Muscle of leg (tissue), 11 donors: ENCODE measurements around the gene NRG2. TPM values are rescaled to one million over a fixed set of nuclear protein-coding genes. Genes with fewer than 3 reads are reported as not detected.
A peak's percentile ranks its signal among the peaks of the same experiment; 100 is the strongest.

Source experiments
- DNase-seq: peaks from one replicate; pipeline ENCODE4 v3.0.0; 2013
- H3K27ac ChIP-seq: one replicate; pipeline ENCODE4 v1.5.1; 2013; ENCODE audit warnings: mild to moderate bottlenecking, low read length, control low read depth
- H3K27me3 ChIP-seq: one replicate; pipeline ENCODE4 v1.6.1; 2013; ENCODE audit warnings: low read length; ENCODE audit not compliant: control insufficient read depth, insufficient read depth
- H3K36me3 ChIP-seq: one replicate; pipeline ENCODE4 v1.6.1; 2013; ENCODE audit warnings: low read length; ENCODE audit not compliant: control insufficient read depth, insufficient read depth
- H3K4me1 ChIP-seq: one replicate; pipeline ENCODE4 v1.6.1; 2013; ENCODE audit warnings: low read length; ENCODE audit not compliant: control insufficient read depth, insufficient read depth
- H3K4me3 ChIP-seq: one replicate; pipeline ENCODE4 v1.5.1; 2013; ENCODE audit warnings: low read length, control low read depth
- H3K9me3 ChIP-seq: replicated peaks from 2 replicates; pipeline ENCODE4 v1.6.1; 2013; ENCODE audit warnings: low read depth, low read length; ENCODE audit not compliant: control insufficient read depth
- WGBS: methylation state at CpG from one replicate; pipeline ENCODE4 v1.1.5; 2013; ENCODE audit warnings: missing lambda C conversion rate; ENCODE audit not compliant: insufficient coverage; 5-methylcytosine and 5-hydroxymethylcytosine counted together
- polyA plus RNA-seq, 8 donors: library from polyadenylated mRNA; unstranded; fragments of 120-200 nt; gene quantifications; one replicate each; pipeline versions ENCODE4 v1.2.1 to v1.2.3, GENCODE V29; 2013; ENCODE audit warnings: inconsistent platforms in 1 of 8, low replicate concordance in 1 of 8; ENCODE audit not compliant: insufficient read length in 8 of 8, insufficient read depth in 1 of 8
- total RNA-seq: library from RNA; stranded (reverse); fragments of 120-200 nt; gene quantifications from one replicate; pipeline ENCODE4 v1.2.4, GENCODE V29; 2013

The NRG2 gene
- total and polyA plus RNA-seq, 9 donors, result 0.82 to 2.8 (median 1.5) TPM

- peaks cover 7% of the 10 kb centered on the region for H3K27me3 ChIP-seq
- no peak overlapping the region for H3K4me3 ChIP-seq
- no peaks in the 10 kb centered on the region for H3K4me1 ChIP-seq
- H3K9me3 ChIP-seq, result no peaks in the 10 kb centered on the region
- H3K27ac ChIP-seq, result no peak overlapping the region
- no peaks in the 10 kb centered on the region for H3K36me3 ChIP-seq
- 88% methylated on average over 1 of the region's 4 CpGs for WGBS
- no peak for DNase-seq
Observed at GRCh38 chr5:139911425-139912120, 131.5 kb downstream of the NRG2 start.

- DNase-seq, result no peak
- no peak overlapping the region for H3K4me3 ChIP-seq
- H3K4me1 ChIP-seq, result no peaks in the 10 kb centered on the region
- H3K27ac ChIP-seq, result no peak overlapping the region
- H3K27me3 ChIP-seq, result peaks cover 8% of the 10 kb centered on the region
- H3K9me3 ChIP-seq, result no peaks in the 10 kb centered on the region
- 19% methylated on average over 4 of the region's 5 CpGs for WGBS
- H3K36me3 ChIP-seq, result no peaks in the 10 kb centered on the region
Observed at GRCh38 chr5:139910901-139911300, 132.2 kb downstream of the NRG2 start.

- Histone ChIP-seq H3K36me3 (no peaks in the 10 kb centered on the region), H3K27ac (peak overlapping the region; percentile 3), H3K9me3 (no peaks in the 10 kb centered on the region), H3K4me1 (peaks cover 4% of the 10 kb centered on the region), H3K4me3 (no peak overlapping the region), H3K27me3 (peaks cover 14% of the 10 kb centered on the region)
- peak; percentile 89 for DNase-seq
- 25% methylated on average over 1 of the region's 3 CpGs for WGBS
Observed at GRCh38 chr5:139910036-139910435, 133.1 kb downstream of the NRG2 start.

GRCh38 chr5:139908749-139909148 lies 134.3 kb downstream of the NRG2 start:
- DNase-seq, result peak; percentile 36
- no peak overlapping the region for H3K4me3 ChIP-seq

GRCh38 chr5:139906661-139907060 lies 136.4 kb downstream of the NRG2 start:
- H3K27ac ChIP-seq, result no peak overlapping the region
- no peak overlapping the region for H3K4me3 ChIP-seq
- peaks cover 41% of the 10 kb centered on the region for H3K27me3 ChIP-seq
- no peaks in the 10 kb centered on the region for H3K36me3 ChIP-seq
- DNase-seq, result no peak
- H3K9me3 ChIP-seq, result no peaks in the 10 kb centered on the region
- peaks cover 20% of the 10 kb centered on the region for H3K4me1 ChIP-seq
- 100% methylated on average over 1 of the region's 2 CpGs for WGBS

More at GRCh38 chr5:139908749-139909148, 134.3 kb downstream of the NRG2 start:
- 44% methylated on average over 2 of the region's 2 CpGs for WGBS
- H3K4me1 ChIP-seq, result peaks cover 13% of the 10 kb centered on the region
- peaks cover 20% of the 10 kb centered on the region for H3K27me3 ChIP-seq
- H3K9me3 ChIP-seq, result no peaks in the 10 kb centered on the region
- H3K36me3 ChIP-seq, result no peaks in the 10 kb centered on the region
- H3K27ac ChIP-seq, result no peak overlapping the region

- Histone ChIP-seq H3K36me3 (no peaks in the 10 kb centered on the region), H3K27ac (no peak overlapping the region), H3K9me3 (no peaks in the 10 kb centered on the region), H3K4me1 (peaks cover 20% of the 10 kb centered on the region), H3K27me3 (peaks cover 55% of the 10 kb centered on the region), H3K4me3 (peak overlapping the region; percentile 45)
- 3% methylated on average over 14 of the region's 22 CpGs for WGBS
- peak; percentile 66 for DNase-seq
Observed at GRCh38 chr5:139904816-139905661, 138.1 kb downstream of the NRG2 start.

- H3K9me3 ChIP-seq, result no peaks in the 10 kb centered on the region
- H3K4me1 ChIP-seq, result peaks cover 20% of the 10 kb centered on the region
- peak overlapping the region; percentile 45 for H3K4me3 ChIP-seq
- WGBS, result 3% methylated on average over 10 of the region's 17 CpGs
- no peak for DNase-seq
- H3K36me3 ChIP-seq, result no peaks in the 10 kb centered on the region
- H3K27me3 ChIP-seq, result peaks cover 53% of the 10 kb centered on the region
- no peak overlapping the region for H3K27ac ChIP-seq
Observed at GRCh38 chr5:139904566-139904815, 138.6 kb downstream of the NRG2 start.

- no peaks in the 10 kb centered on the region for H3K36me3 ChIP-seq
- H3K9me3 ChIP-seq, result no peaks in the 10 kb centered on the region
- peak; percentile 67 for DNase-seq
- peak overlapping the region; percentile 45 for H3K4me3 ChIP-seq
- WGBS, result under 1% methylated on average over 84 of the region's 89 CpGs
- peaks cover 53% of the 10 kb centered on the region for H3K27me3 ChIP-seq
- H3K4me1 ChIP-seq, result peaks cover 20% of the 10 kb centered on the region
- H3K27ac ChIP-seq, result no peak overlapping the region
Observed at GRCh38 chr5:139903795-139904565, 139.1 kb downstream of the NRG2 start.

GRCh38 chr5:139903450-139903794 lies 139.7 kb downstream of the NRG2 start:
- Histone ChIP-seq H3K4me3 (peak overlapping the region; percentile 45), H3K27me3 (peaks cover 55% of the 10 kb centered on the region), H3K36me3 (no peaks in the 10 kb centered on the region), H3K4me1 (peaks cover 20% of the 10 kb centered on the region), H3K9me3 (no peaks in the 10 kb centered on the region), H3K27ac (no peak overlapping the region)
- no peak for DNase-seq
- 18% methylated on average over 10 of the region's 14 CpGs for WGBS

- WGBS, result no CpG with 5 or more reads among the region's 3 CpGs
- no peak overlapping the region for H3K27ac ChIP-seq
- peaks cover 20% of the 10 kb centered on the region for H3K4me1 ChIP-seq
- no peak overlapping the region for H3K4me3 ChIP-seq
- H3K36me3 ChIP-seq, result no peaks in the 10 kb centered on the region
- DNase-seq, result no peak
- no peaks in the 10 kb centered on the region for H3K9me3 ChIP-seq
- H3K27me3 ChIP-seq, result peaks cover 55% of the 10 kb centered on the region
Observed at GRCh38 chr5:139901986-139902385, 141.1 kb downstream of the NRG2 start.
